Epithelial cell of esophagus (primary cell): Measurements from ENCODE around the gene TIGD7.

Source experiments
- DNase-seq: peaks from one replicate; pipeline ENCODE4 v3.0.0; 2010; ENCODE audit warnings: low read depth
- H3K4me3 ChIP-seq: 2 replicates; pipeline ENCODE4 v1.5.1; 2011; ENCODE audit warnings: mild to moderate bottlenecking, low read length, control low read depth
- TF ChIP-seq, protein P1 (sequence below): IDR thresholded peaks from 2 replicates; pipeline ENCODE4 v1.5.1; 2011; ENCODE audit warnings: low read depth, mild to moderate bottlenecking, low read length, control low read depth, inconsistent platforms; ENCODE audit not compliant: insufficient read depth; ENCODE audit errors: missing control alignments

Gene TIGD7

GRCh38 chr16:3295783-3296182, 9.4 kb downstream of the TIGD7 start:
- TF ChIP-seq, protein P1, sequence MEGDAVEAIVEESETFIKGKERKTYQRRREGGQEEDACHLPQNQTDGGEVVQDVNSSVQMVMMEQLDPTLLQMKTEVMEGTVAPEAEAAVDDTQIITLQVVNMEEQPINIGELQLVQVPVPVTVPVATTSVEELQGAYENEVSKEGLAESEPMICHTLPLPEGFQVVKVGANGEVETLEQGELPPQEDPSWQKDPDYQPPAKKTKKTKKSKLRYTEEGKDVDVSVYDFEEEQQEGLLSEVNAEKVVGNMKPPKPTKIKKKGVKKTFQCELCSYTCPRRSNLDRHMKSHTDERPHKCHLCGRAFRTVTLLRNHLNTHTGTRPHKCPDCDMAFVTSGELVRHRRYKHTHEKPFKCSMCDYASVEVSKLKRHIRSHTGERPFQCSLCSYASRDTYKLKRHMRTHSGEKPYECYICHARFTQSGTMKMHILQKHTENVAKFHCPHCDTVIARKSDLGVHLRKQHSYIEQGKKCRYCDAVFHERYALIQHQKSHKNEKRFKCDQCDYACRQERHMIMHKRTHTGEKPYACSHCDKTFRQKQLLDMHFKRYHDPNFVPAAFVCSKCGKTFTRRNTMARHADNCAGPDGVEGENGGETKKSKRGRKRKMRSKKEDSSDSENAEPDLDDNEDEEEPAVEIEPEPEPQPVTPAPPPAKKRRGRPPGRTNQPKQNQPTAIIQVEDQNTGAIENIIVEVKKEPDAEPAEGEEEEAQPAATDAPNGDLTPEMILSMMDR, result no peak
- DNase-seq, result no peak
- H3K4me3 ChIP-seq, result no peak overlapping the region

GRCh38 chr16:3295209-3295608, 10.0 kb downstream of the TIGD7 start:
- TF ChIP-seq, protein P1, result no peak
- no peak for DNase-seq

DNA sequence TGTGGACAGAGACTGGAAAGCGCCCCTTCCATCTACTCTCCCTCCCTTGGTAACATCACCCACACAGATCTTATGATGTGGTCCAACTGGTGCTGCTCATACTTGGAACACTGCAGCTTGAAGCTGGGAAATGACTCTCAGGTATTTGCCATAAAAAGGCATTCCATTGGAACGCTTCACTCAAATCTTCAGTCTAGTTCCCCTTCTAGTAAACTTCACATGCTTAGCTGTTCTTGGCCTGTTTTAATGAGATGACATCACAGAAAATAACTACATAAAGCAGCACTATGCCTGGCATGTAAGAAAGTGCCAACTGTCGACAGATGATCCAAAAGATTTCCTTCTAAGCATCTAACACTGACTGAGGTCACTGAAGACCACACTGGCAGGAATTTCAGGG, 12.6 kb downstream of the TIGD7 start:
- TF ChIP-seq, protein P1, result no peak
- H3K4me3 ChIP-seq, result no peak overlapping the region

More at GRCh38 chr16:3295209-3295608, 10.0 kb downstream of the TIGD7 start:
- no peak overlapping the region for H3K4me3 ChIP-seq

DNA sequence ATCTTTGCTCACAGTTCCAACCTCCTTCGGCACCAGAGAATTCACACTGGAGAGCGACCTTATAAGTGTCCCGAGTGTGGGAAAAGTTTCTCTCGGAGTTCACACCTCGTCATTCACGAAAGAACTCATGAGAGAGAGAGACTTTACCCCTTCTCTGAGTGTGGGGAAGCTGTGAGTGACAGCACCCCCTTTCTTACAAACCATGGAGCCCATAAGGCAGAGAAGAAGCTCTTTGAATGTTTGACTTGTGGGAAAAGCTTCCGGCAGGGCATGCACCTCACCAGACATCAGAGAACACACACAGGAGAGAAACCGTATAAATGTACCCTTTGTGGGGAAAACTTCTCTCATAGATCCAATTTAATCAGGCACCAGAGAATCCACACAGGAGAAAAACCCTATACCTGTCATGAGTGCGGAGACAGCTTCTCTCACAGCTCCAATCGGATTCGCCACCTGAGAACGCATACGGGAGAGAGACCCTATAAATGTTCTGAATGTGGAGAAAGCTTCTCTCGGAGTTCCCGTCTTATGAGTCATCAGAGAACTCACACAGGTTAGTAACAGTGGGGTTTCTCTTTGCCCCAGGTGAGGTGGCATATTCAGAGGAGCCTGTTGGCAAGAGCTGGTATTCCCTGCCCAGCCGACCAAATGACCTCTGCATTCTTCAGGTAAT, 15.1 kb downstream of the TIGD7 start:
- H3K4me3 ChIP-seq, result no peak overlapping the region
- TF ChIP-seq, protein P1, result no peak
- no peak for DNase-seq

More for the DNA sequence above, 12.6 kb downstream of the TIGD7 start:
- no peak for DNase-seq

DNA sequence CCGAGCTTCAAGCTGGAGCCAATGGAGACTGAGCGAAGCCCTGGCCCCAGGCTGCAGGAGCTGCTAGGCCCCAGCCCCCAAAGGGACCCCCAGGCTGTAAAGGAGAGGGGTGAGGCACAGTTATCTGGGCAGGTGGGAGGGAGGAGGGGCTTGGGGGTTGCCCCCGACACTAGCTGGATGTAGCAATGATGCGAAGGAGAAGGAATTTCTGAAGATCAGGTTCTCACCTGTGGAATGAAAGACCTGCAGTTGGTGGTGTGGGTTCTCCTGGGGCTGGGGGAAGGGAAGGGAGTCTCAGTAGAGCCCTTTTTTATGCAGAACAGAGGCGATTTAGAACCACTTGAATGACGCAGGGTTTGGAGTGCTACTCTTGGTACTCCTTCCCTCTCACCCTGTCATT, 20.1 kb downstream of the TIGD7 start:
- TF ChIP-seq, protein P1, result no peak
- H3K4me3 ChIP-seq, result peak overlapping the region; percentile 95
- DNase-seq, result no peak

- TF ChIP-seq, protein P1, result no peak
- peak overlapping the region; percentile 95 for H3K4me3 ChIP-seq
- peak; percentile 10 for DNase-seq
Measured at GRCh38 chr16:3283543-3284447, 21.4 kb downstream of the TIGD7 start.
